PFSK-1 (cell line): ENCODE results near the gene GDF7.

Experiments used
- FOXP2 ChIP-seq: optimal IDR thresholded peaks from 2 replicates; pipeline ENCODE3; 2011; ENCODE audit warnings: borderline replicate concordance, control low read depth, inconsistent platforms; ENCODE audit not compliant: insufficient read depth; ENCODE audit errors: extremely low read length, extremely low read depth
- POLR2AphosphoS5 ChIP-seq: IDR thresholded peaks from 2 replicates; pipeline ENCODE4 v1.6.1; 2012; ENCODE audit warnings: low read depth, mild to moderate bottlenecking, control low read depth, low read length, moderate library complexity
- REST ChIP-seq, 2 experiments: IDR thresholded peaks; 2 replicates each; pipeline versions ENCODE4 v1.6.1 to v1.8.0; 2011 to 2012; ENCODE audit warnings: low read depth in 2 of 2, low read length in 2 of 2, control low read depth in 1 of 2, inconsistent platforms in 1 of 2, mild to moderate bottlenecking in 1 of 2, moderate library complexity in 1 of 2; ENCODE audit not compliant: insufficient read depth in 1 of 2
- SIN3A ChIP-seq: IDR thresholded peaks from 2 replicates; pipeline ENCODE4 v1.6.1; 2012; ENCODE audit warnings: mild to moderate bottlenecking, low read length, moderate library complexity, borderline replicate concordance; ENCODE audit not compliant: insufficient read depth
- TAF1 ChIP-seq: IDR thresholded peaks from 2 replicates; pipeline ENCODE4 v1.6.1; 2012; ENCODE audit warnings: low read length, control low read depth, borderline replicate concordance; ENCODE audit not compliant: insufficient read depth

GDF7 gene

GRCh38 chr2:20647211-20647610 lies 19.7 kb upstream of the GDF7 start:
- TF ChIP-seq FOXP2 (no peak), REST (IDR thresholded peaks at IDR 0.05; ENCODE audit: insufficient read depth in 1 of 2, low read depth in 2 of 2, low read length in 2 of 2) (no peak), SIN3A (no peak), POLR2AphosphoS5 (no peak), TAF1 (no peak)

- TF ChIP-seq SIN3A: no peak
- TF ChIP-seq FOXP2: no peak
- no peak for TF ChIP-seq TAF1
- TF ChIP-seq POLR2AphosphoS5: no peak
- no peak for TF ChIP-seq REST (IDR thresholded peaks at IDR 0.05; ENCODE audit: insufficient read depth in 1 of 2, low read depth in 2 of 2, low read length in 2 of 2)
Measured at GRCh38 chr2:20647738-20648137, 19.2 kb upstream of the GDF7 start.

- no peak for TF ChIP-seq TAF1
- no peak for TF ChIP-seq SIN3A
- TF ChIP-seq POLR2AphosphoS5: no peak
- no peak for TF ChIP-seq FOXP2
- TF ChIP-seq REST (IDR thresholded peaks at IDR 0.05; ENCODE audit: insufficient read depth in 1 of 2, low read depth in 2 of 2, low read length in 2 of 2): no peak
Measured at GRCh38 chr2:20648206-20648605, 18.7 kb upstream of the GDF7 start.

- TF ChIP-seq REST (IDR thresholded peaks at IDR 0.05; ENCODE audit: insufficient read depth in 1 of 2, low read depth in 2 of 2, low read length in 2 of 2): no peak
- no peak for TF ChIP-seq SIN3A
Measured at GRCh38 chr2:20648831-20649230, 18.1 kb upstream of the GDF7 start.

GRCh38 chr2:20649576-20649975 lies 17.4 kb upstream of the GDF7 start:
- no peak for TF ChIP-seq TAF1
- TF ChIP-seq POLR2AphosphoS5: no peak
- TF ChIP-seq REST (IDR thresholded peaks at IDR 0.05; ENCODE audit: insufficient read depth in 1 of 2, low read depth in 2 of 2, low read length in 2 of 2): no peak
- no peak for TF ChIP-seq SIN3A
- TF ChIP-seq FOXP2: no peak
